H1 (cell line): ENCODE measurements around the gene SRRM2. TPM values are rescaled to one million over a fixed set of nuclear protein-coding genes. Genes with fewer than 3 reads are reported as not detected.

Experiments
- CTCF ChIA-PET: fragments of 300-600 bp; sonication (Branson Sonifier 250); formaldehyde crosslinking; loops from one replicate; lab custom pipeline; 2021; ENCODE audit not compliant: partially characterized antibody; lab: Charles Lee
- POLR2A ChIA-PET: fragments of 300-600 bp; sonication (Branson Sonifier 250); formaldehyde crosslinking; loops from one replicate; lab custom pipeline; 2021; ENCODE audit warnings: inconsistent platforms; ENCODE audit not compliant: partially characterized antibody; lab: Charles Lee
- DNase-seq, 2 experiments: peaks; one replicate each; pipeline versions ENCODE4 v3.0.0 to v3.0.0-alpha.2; 2010 to 2022; ENCODE audit warnings: low spot score in 2 of 2, low read depth in 1 of 2, mixed read lengths in 1 of 2
- FAIRE-seq: peaks from 2 replicates; lab custom pipeline; 2011; peaks lifted over from hg19 to GRCh38; lab: Jason Lieb, UNC
- H2AFZ ChIP-seq: 2 replicates; pipeline ENCODE4 v1.8.1; 2012; ENCODE audit warnings: low read length, inconsistent platforms
- H2AK5ac ChIP-seq: 2 replicates; pipeline ENCODE4 v1.6.1; 2013; ENCODE audit warnings: low read depth, low read length
- H2BK120ac ChIP-seq: replicated peaks from 2 replicates; pipeline ENCODE3; 2013; ENCODE audit warnings: low read depth, low read length, inconsistent platforms
- H2BK12ac ChIP-seq: 2 replicates; pipeline ENCODE4 v1.6.1; 2013; ENCODE audit warnings: low read depth, low read length
- H2BK15ac ChIP-seq: 2 replicates; pipeline ENCODE4 v1.6.1; 2013; ENCODE audit warnings: low read length
- H2BK20ac ChIP-seq: 2 replicates; pipeline ENCODE4 v1.6.1; 2013; ENCODE audit warnings: low read length
- H2BK5ac ChIP-seq: 2 replicates; pipeline ENCODE4 v1.6.1; 2013; ENCODE audit warnings: low read depth, low read length
- H3K14ac ChIP-seq: 2 replicates; pipeline ENCODE4 v1.6.1; 2013; ENCODE audit warnings: inconsistent platforms; ENCODE audit not compliant: insufficient read length
- H3K18ac ChIP-seq: 2 replicates; pipeline ENCODE4 v1.6.1; 2013; ENCODE audit warnings: low read length; ENCODE audit errors: extremely low read depth
- H3K23ac ChIP-seq: 2 replicates; pipeline ENCODE4 v1.6.1; 2013; ENCODE audit warnings: inconsistent platforms; ENCODE audit not compliant: insufficient read length
- H3K23me2 ChIP-seq: 2 replicates; pipeline ENCODE4 v1.6.1; 2013; ENCODE audit warnings: low read depth, low read length
- H3K27ac ChIP-seq: 2 replicates; pipeline ENCODE4 v1.6.1; 2011; ENCODE audit warnings: low read depth, low read length, inconsistent platforms
- H3K27me3 ChIP-seq, 4 experiments: replicated peaks in 1 of 4; 1 replicate in 1 of 4; 2 replicates in 3 of 4; pipeline versions ENCODE4 v1.6.1 to v1.8.1; 2011 to 2013; ENCODE audit warnings: low read length in 3 of 4, mild to moderate bottlenecking in 3 of 4, inconsistent platforms in 2 of 4, mixed read lengths in 2 of 4, moderate library complexity in 1 of 4; ENCODE audit not compliant: control insufficient read depth in 3 of 4, insufficient read depth in 3 of 4; ENCODE audit errors: extremely low read depth in 1 of 4
- H3K36me3 ChIP-seq, 4 experiments: 2 replicates each; pipeline versions ENCODE4 v1.6.1 to v1.8.1; 2011 to 2013; ENCODE audit warnings: mild to moderate bottlenecking in 4 of 4, low read length in 3 of 4, moderate library complexity in 2 of 4, control low read depth in 1 of 4, inconsistent platforms in 1 of 4; ENCODE audit not compliant: insufficient read depth in 4 of 4, control insufficient read depth in 2 of 4
- H3K4ac ChIP-seq: replicated peaks from 2 replicates; pipeline ENCODE3; 2013; ENCODE audit warnings: low read length, low read depth, mixed read lengths, inconsistent platforms; ENCODE audit not compliant: insufficient read length
- H3K4me1 ChIP-seq, 4 experiments: replicated peaks in 1 of 4; 1 replicate in 1 of 4; 2 replicates in 3 of 4; pipeline versions ENCODE4 v1.6.1 to v1.8.1; 2011 to 2013; ENCODE audit warnings: low read length in 3 of 4, inconsistent platforms in 2 of 4, mixed read lengths in 1 of 4; ENCODE audit not compliant: insufficient read depth in 4 of 4, control insufficient read depth in 3 of 4
- H3K4me2 ChIP-seq, 2 experiments: 2 replicates each; pipeline versions ENCODE4 v1.6.1 to v1.8.1; 2011 to 2013; ENCODE audit warnings: low read depth in 2 of 2, low read length in 2 of 2, control low read depth in 1 of 2, inconsistent platforms in 1 of 2, mild to moderate bottlenecking in 1 of 2; ENCODE audit not compliant: insufficient read depth in 1 of 2
- H3K4me3 ChIP-seq, 4 experiments: fragments of 200-600, 300-600 bp in 1 of 4; sonication (generic), shearing (Covaris generic), sonication (Bioruptor Twin) in 1 of 4; 2 replicates each; pipeline versions ENCODE4 v1.5.1 to v1.8.1; 2011 to 2016; ENCODE audit warnings: low read length in 4 of 4, low read depth in 3 of 4, control low read depth in 2 of 4, inconsistent platforms in 2 of 4, mild to moderate bottlenecking in 2 of 4, mixed read lengths in 1 of 4, moderate library complexity in 1 of 4; ENCODE audit not compliant: insufficient read depth in 2 of 4; ENCODE audit errors: extremely low read depth in 1 of 4
- H3K56ac ChIP-seq: replicated peaks from 2 replicates; pipeline ENCODE3; 2013; ENCODE audit warnings: low read depth, mild to moderate bottlenecking, mixed read lengths, low read length, inconsistent platforms; ENCODE audit not compliant: insufficient read length
- H3K79me1 ChIP-seq: 2 replicates; pipeline ENCODE4 v1.6.1; 2013; ENCODE audit warnings: low read depth, low read length, control low read depth
- H3K79me2 ChIP-seq, 2 experiments: 2 replicates each; pipeline versions ENCODE4 v1.6.1 to v1.8.1; 2012 to 2013; ENCODE audit warnings: low read length in 2 of 2, mild to moderate bottlenecking in 2 of 2, inconsistent platforms in 1 of 2; ENCODE audit not compliant: insufficient read depth in 2 of 2, control insufficient read depth in 1 of 2
- H3K9ac ChIP-seq, 4 experiments: replicated peaks in 1 of 4; 1 replicate in 1 of 4; 2 replicates in 3 of 4; pipeline versions ENCODE4 v1.6.1 to v1.8.1; 2011 to 2013; ENCODE audit warnings: low read depth in 3 of 4, low read length in 3 of 4, control low read depth in 2 of 4, mild to moderate bottlenecking in 2 of 4, moderate library complexity in 2 of 4, inconsistent platforms in 1 of 4; ENCODE audit errors: extremely low read depth in 1 of 4
- H3K9me3 ChIP-seq, 2 experiments: 2 replicates each; pipeline versions ENCODE4 v1.6.1 to v1.8.1; 2012 to 2013; ENCODE audit warnings: mild to moderate bottlenecking in 2 of 2, moderate library complexity in 2 of 2, control low read depth in 1 of 2, inconsistent platforms in 1 of 2, low read depth in 1 of 2, low read length in 1 of 2, mixed read lengths in 1 of 2; ENCODE audit not compliant: insufficient read depth in 2 of 2
- H4K20me1 ChIP-seq, 2 experiments: replicated peaks in 1 of 2; 2 replicates each; pipeline versions ENCODE3 to v1.8.1; 2011 to 2013; ENCODE audit warnings: inconsistent platforms in 2 of 2, low read length in 2 of 2, mild to moderate bottlenecking in 1 of 2; ENCODE audit not compliant: insufficient read depth in 2 of 2, control insufficient read depth in 1 of 2
- H4K5ac ChIP-seq: 2 replicates; pipeline ENCODE4 v1.6.1; 2013; ENCODE audit warnings: low read length, low read depth, mixed read lengths, inconsistent platforms; ENCODE audit not compliant: insufficient read length
- H4K8ac ChIP-seq: 2 replicates; pipeline ENCODE4 v1.8.0; 2013; ENCODE audit warnings: mild to moderate bottlenecking, moderate library complexity, low read length, inconsistent platforms; ENCODE audit not compliant: insufficient read depth; ENCODE audit errors: extremely low read depth
- H4K91ac ChIP-seq: replicated peaks from 2 replicates; pipeline ENCODE3; 2013; ENCODE audit warnings: low read length, mixed read lengths, inconsistent platforms; ENCODE audit not compliant: insufficient read length
- BRCA1 ChIP-seq: IDR thresholded peaks from 2 replicates; pipeline ENCODE4 v1.6.1; 2012; ENCODE audit warnings: low read depth, low read length, improper control_type of control experiment
- RAD21 ChIP-seq, 2 experiments: IDR thresholded peaks in 1 of 2; conservative IDR thresholded peaks in 1 of 2; 2 replicates each; pipeline ENCODE4 v1.6.1; 2011; ENCODE audit warnings: low read depth in 2 of 2, low read length in 2 of 2, improper control_type of control experiment in 1 of 2, inconsistent platforms in 1 of 2, mild to moderate bottlenecking in 1 of 2, moderate library complexity in 1 of 2
- WGBS, 2 experiments: shearing (Covaris generic) in 1 of 2; methylation state at CpG; one replicate each; pipeline versions ENCODE4 v1.1.6 to v1.1.7; 2013 to 2015; ENCODE audit warnings: low lambda C conversion rate in 2 of 2, mixed read lengths in 2 of 2, inconsistent platforms in 1 of 2, low coverage in 1 of 2, missing lambda C conversion rate in 1 of 2; ENCODE audit not compliant: insufficient replicate concordance in 2 of 2, insufficient coverage in 1 of 2, insufficient read length in 1 of 2; ENCODE audit errors: extremely low coverage in 1 of 2, missing lambda C conversion rate in 1 of 2; 5-methylcytosine and 5-hydroxymethylcytosine counted together
- polyA plus RNA-seq, 7 experiments: library from polyadenylated mRNA; depleted of rRNA in 3 of 7; stranded (reverse) in 5 of 7; unstranded in 2 of 7; fragments of >200 nt in 5 of 7; fragments of 200-250 nt in 2 of 7; gene quantifications; 1 replicate in 5 of 7; 2 replicates in 1 of 7; 4 replicates in 1 of 7; pipeline versions ENCODE4 v1.2.1 to v1.2.3, GENCODE V29; 2011 to 2013; ENCODE audit warnings: missing spikeins in 2 of 7, mixed read lengths in 2 of 7
- total RNA-seq: library from RNA; stranded (reverse); fragmentation: NEBNext Ultra II Directional; extraction: Animal tissue kit (Norgen Biotek cat#: 25700); gene quantifications from 2 replicates; pipeline ENCODE4 v1.2.1, GENCODE V29; 2021

Gene SRRM2
- total and polyA plus RNA-seq, 2 of the 8 experiments (the other 6 are each of a cell fraction or from before 2014, with no cell fraction given): 300 to 579 TPM

DNA sequence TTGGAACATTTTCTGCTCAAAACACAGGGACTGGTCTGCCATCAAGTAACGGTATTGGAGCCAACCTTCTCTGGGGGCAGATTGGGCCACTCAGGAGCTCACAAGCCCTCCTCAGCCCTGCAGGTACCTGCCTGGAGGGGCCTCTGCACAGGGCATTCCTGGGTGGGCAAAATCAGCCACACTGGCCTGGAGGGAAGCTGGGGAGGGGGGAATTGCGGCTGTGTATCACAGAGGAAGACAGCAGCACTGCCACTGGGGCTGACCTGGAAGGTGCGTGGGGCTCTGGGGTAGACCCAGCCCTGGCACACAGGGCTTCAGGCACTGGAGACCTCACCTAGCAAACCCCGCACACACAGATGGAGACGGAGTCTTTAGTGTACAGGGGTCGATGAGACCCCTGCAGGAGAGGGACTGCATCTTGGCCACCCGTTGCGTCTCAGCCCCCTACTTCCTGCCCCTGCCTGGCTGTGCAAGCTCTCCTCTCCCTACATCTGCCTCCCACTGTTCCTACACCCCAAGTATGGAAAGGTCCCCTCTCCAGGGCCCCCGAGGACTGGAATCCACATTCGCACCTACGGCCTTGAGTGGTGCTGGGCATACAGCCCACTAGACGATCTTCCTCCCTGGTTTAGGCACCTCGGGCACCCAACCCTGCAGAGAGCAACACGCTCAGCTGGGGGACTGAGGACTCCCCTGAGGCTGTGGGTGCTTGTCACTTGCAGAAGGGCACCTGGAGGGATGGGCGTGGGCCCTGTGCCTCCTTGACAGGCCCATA, 7.1 kb upstream of the SRRM2 start:
- Histone ChIP-seq H3K9ac (no peak overlapping the region), H2BK20ac (no peak overlapping the region), H3K27me3 (no peaks in the 10 kb centered on the region), H3K23me2 (no peaks in the 10 kb centered on the region), H3K23ac (no peak overlapping the region), H3K4me2 (no peak overlapping the region), H4K91ac (no peak overlapping the region), H3K9me3 (no peaks in the 10 kb centered on the region), H3K4ac (no peak overlapping the region), H2BK5ac (no peak overlapping the region), H3K18ac (no peak overlapping the region), H2BK12ac (no peak overlapping the region), H2BK15ac (no peak overlapping the region), H3K79me1 (peaks cover 2% of the 10 kb centered on the region; the same call in 1 of the 2 replicates), H4K8ac (peak overlapping the region; percentile 38; the same call in 1 of the 2 replicates), H4K20me1 (peaks cover 0 to 1% of the 10 kb centered on the region in 2 experiments), H3K36me3 (no peaks in the 10 kb centered on the region), H3K79me2 (peaks cover 0 to 2% of the 10 kb centered on the region in 2 experiments; a peak in 1 of 4 replicates), H2AFZ (no peak overlapping the region), H3K4me1 (peaks cover 0 to under 1% (median 0%) of the 10 kb centered on the region in 4 experiments; a peak in 3 of 7 replicates), H3K14ac (no peak overlapping the region), H3K27ac (no peak overlapping the region), H2BK120ac (no peak overlapping the region), H3K4me3 (no peak overlapping the region), H3K56ac (no peak overlapping the region), H2AK5ac (no peak overlapping the region), H4K5ac (no peak overlapping the region)
- ChIA-PET POLR2A (interaction anchor here (0.6 to 2.7 kb wide), 14 partner anchors 9 to 63 kb away, joined by 3 to 11 read pairs (median 4); partner anchors contain the start of genes KCTD5 and PRSS27), CTCF (interaction anchor here (0.8 to 1.3 kb wide), 3 partner anchors 13 to 53 kb away, joined by 3 to 5 read pairs (median 3); partner anchors contain the start of gene PRSS41)
- FAIRE-seq (no peak), DNase-seq (no peak)
- WGBS, 2 experiments: 83% methylated on average over 13 of the region's 15 CpGs; no CpG with 5 or more reads in 1 of the 2 experiments
- TF ChIP-seq RAD21 (IDR thresholded peaks at IDR 0.05 in 1 of 2, conservative IDR thresholded peaks at IDR 0.05 in 1 of 2; ENCODE audit: low read depth in 2 of 2, low read length in 2 of 2) (no peak), BRCA1 (no peak)
